ENCODE measurements around the gene CCDC15. TPM values are rescaled to one million over a fixed set of nuclear protein-coding genes. Genes with fewer than 3 reads are reported as not detected.

CCDC15 gene
- total RNA-seq, 4 donors from 2014 or later, result 0.42 to 1.6 (median 0.60) TPM

GRCh38 chr11:125064070-125064469, 110.1 kb downstream of the CCDC15 start:
- intact Hi-C loops (cut with DNase I), result no loop called here
- Histone ChIP-seq H3K4me3 (peak overlapping the region; percentile 59 to 75 (median 71)), H3K9me3 (no peaks in the 10 kb centered on the region), H3K27ac (replicated peaks in 1 of 4) (peak overlapping the region in 1 of 4 donors; percentile 73), H3K27me3 (no peaks in the 10 kb centered on the region), H3K36me3 (no peaks in the 10 kb centered on the region), H3K4me1 (peaks cover 11 to 21% (median 16%) of the 10 kb centered on the region in 4 donors)
- TF ChIP-seq POLR2A (IDR thresholded peaks at IDR 0.05; ENCODE audit: low read depth) (no peak), POLR2AphosphoS5 (IDR thresholded peaks at IDR 0.05) (no peak), EP300 (IDR thresholded peaks at IDR 0.05) (no peak), CTCF (IDR thresholded peaks at IDR 0.05) (no peak)
- WGBS, result 85% methylated on average over 7 of the region's 7 CpGs
- DNase-seq (ENCODE audit: extremely low spot score), result peak; percentile 53

GRCh38 chr11:125068368-125068767, 114.4 kb downstream of the CCDC15 start:
- TF ChIP-seq CTCF (IDR thresholded peaks at IDR 0.05), result no peak
- TF ChIP-seq POLR2AphosphoS5 (IDR thresholded peaks at IDR 0.05), result no peak
- TF ChIP-seq POLR2A (IDR thresholded peaks at IDR 0.05; ENCODE audit: low read depth), result no peak
- no peak for TF ChIP-seq EP300 (IDR thresholded peaks at IDR 0.05)
- Histone ChIP-seq H3K4me3 (no peak overlapping the region), H3K4me1 (peaks cover 8 to 24% (median 13%) of the 10 kb centered on the region in 4 donors), H3K27me3 (peaks cover 0 to 25% (median 0%) of the 10 kb centered on the region in 4 donors), H3K27ac (replicated peaks in 1 of 4) (no peak overlapping the region), H3K9me3 (no peaks in the 10 kb centered on the region), H3K36me3 (no peaks in the 10 kb centered on the region)
- 94% methylated on average over 4 of the region's 4 CpGs for WGBS
- DNase-seq (ENCODE audit: extremely low spot score), result peak; percentile 57
- intact Hi-C loops (cut with DNase I), result no loop called here

GRCh38 chr11:125069008-125069407, 115.0 kb downstream of the CCDC15 start:
- H3K4me3 ChIP-seq, result no peak overlapping the region
- no peaks in the 10 kb centered on the region for H3K36me3 ChIP-seq
- intact Hi-C loops (cut with DNase I), result no loop called here
- DNase-seq (ENCODE audit: extremely low spot score), result peak; percentile 64
- TF ChIP-seq EP300 (IDR thresholded peaks at IDR 0.05) (no peak), CTCF (IDR thresholded peaks at IDR 0.05) (no peak), POLR2AphosphoS5 (IDR thresholded peaks at IDR 0.05) (no peak), POLR2A (IDR thresholded peaks at IDR 0.05; ENCODE audit: low read depth) (no peak)
- H3K27ac ChIP-seq (replicated peaks in 1 of 4), result no peak overlapping the region
- peaks cover 2 to 17% (median 6%) of the 10 kb centered on the region in 4 donors for H3K4me1 ChIP-seq
- peaks cover 0 to 31% (median 0%) of the 10 kb centered on the region in 4 donors for H3K27me3 ChIP-seq
- no peaks in the 10 kb centered on the region for H3K9me3 ChIP-seq
- WGBS, result 87% methylated on average over 4 of the region's 4 CpGs

- 75% methylated on average over 5 of the region's 5 CpGs for WGBS
- intact Hi-C loops (cut with DNase I), result no loop called here
- peaks cover 0 to 16% (median 3%) of the 10 kb centered on the region in 4 donors for H3K4me1 ChIP-seq
- H3K9me3 ChIP-seq, result no peaks in the 10 kb centered on the region
- H3K27me3 ChIP-seq, result peaks cover 0 to 39% (median 0%) of the 10 kb centered on the region in 4 donors
- H3K4me3 ChIP-seq, result no peak overlapping the region
- TF ChIP-seq EP300 (IDR thresholded peaks at IDR 0.05) (no peak), CTCF (IDR thresholded peaks at IDR 0.05) (no peak), POLR2AphosphoS5 (IDR thresholded peaks at IDR 0.05) (no peak), POLR2A (IDR thresholded peaks at IDR 0.05; ENCODE audit: low read depth) (no peak)
- no peaks in the 10 kb centered on the region for H3K36me3 ChIP-seq
- H3K27ac ChIP-seq (replicated peaks in 1 of 4), result peak overlapping the region; percentile 5 to 56 (median 30)
- DNase-seq (ENCODE audit: extremely low spot score), result peak; percentile 89
These were observed 115.8 kb downstream of the CCDC15 start for GRCh38 chr11:125069796-125070195.

Data from esophagus muscularis mucosa (tissue), 4 donors.